SH-SY5Y (cell line): Measurements from ENCODE around the gene GOSR2.

Experiments
- GATA2 ChIP-seq: IDR thresholded peaks from 2 replicates; pipeline ENCODE4 v1.6.1; 2011; ENCODE audit warnings: mild to moderate bottlenecking, low read depth, low read length
- GATA3 ChIP-seq: IDR thresholded peaks from 2 replicates; pipeline ENCODE4 v1.6.1; 2011; ENCODE audit warnings: low read depth, mild to moderate bottlenecking, low read length, moderate library complexity

DNA sequence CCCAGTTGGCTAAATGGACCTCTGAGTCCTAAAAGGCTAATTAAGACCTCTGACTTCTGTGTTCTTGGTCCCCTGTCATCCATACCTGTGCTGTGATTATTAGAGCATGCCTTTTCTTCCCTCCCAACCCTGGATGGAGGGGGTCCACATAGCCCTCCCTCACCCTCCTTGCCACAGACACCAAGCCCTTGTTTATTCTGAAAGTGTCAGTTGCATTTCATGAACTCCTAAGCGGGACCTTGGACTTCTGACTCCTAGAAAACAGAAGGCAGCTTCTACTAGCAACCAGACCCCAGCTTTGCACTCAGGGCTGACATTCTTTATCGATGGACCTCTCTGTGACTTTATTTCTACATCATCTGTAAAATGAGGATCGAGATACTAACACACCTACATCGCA, 33.4 kb upstream of the GOSR2 start:
- TF ChIP-seq GATA2 (no peak), GATA3 (no peak)
